Peyer's patch (tissue), 4 donors: Measurements from ENCODE around the gene FAM171A1. TPM values are rescaled to one million over a fixed set of nuclear protein-coding genes. Genes with fewer than 3 reads are reported as not detected.

Experiments
- DNase-seq, 3 donors: peaks; one replicate each; pipeline ENCODE4 v3.0.0-alpha.2; 2017 to 2019
- H3K27ac ChIP-seq, 4 donors: fragments of 200-600 bp; sonication (generic); one replicate each; pipeline ENCODE4 v1.5.1; 2016 to 2019
- H3K27me3 ChIP-seq, 2 donors: fragments of 200-600 bp; sonication (generic); one replicate each; pipeline ENCODE4 v1.5.1; 2019
- H3K36me3 ChIP-seq, 3 donors: fragments of 200-600 bp; sonication (generic); one replicate each; pipeline ENCODE4 v1.5.1; 2016 to 2019
- H3K4me1 ChIP-seq, 4 donors: fragments of 200-600 bp; sonication (generic); one replicate each; pipeline ENCODE4 v1.5.1; 2016 to 2019
- H3K4me3 ChIP-seq, 4 donors: fragments of 200-600 bp; sonication (generic); 1 replicate in 3 of 4; 2 replicates in 1 of 4; pipeline ENCODE4 v1.5.1; 2016 to 2019; ENCODE audit warnings: mild to moderate bottlenecking in 1 of 4
- H3K9me3 ChIP-seq, 4 donors: fragments of 200-600 bp; sonication (generic); one replicate each; pipeline ENCODE4 v1.5.1; 2016 to 2019; ENCODE audit warnings: mild to moderate bottlenecking in 1 of 4
- POLR2A ChIP-seq, 2 donors: fragments of 450-650 bp; IDR thresholded peaks; one replicate each; pipeline ENCODE4 v1.5.1; 2017; ENCODE audit warnings: antibody characterized with exemption in 2 of 2, mild to moderate bottlenecking in 2 of 2, moderate library complexity in 2 of 2
- total RNA-seq, 4 donors: library from RNA; depleted of rRNA; stranded (reverse); fragments of >200 nt; gene quantifications; one replicate each; pipeline ENCODE4 v1.1.0, GENCODE V29; 2016
- TF ChIP-seq, protein P1 (sequence below), 6 experiments: fragments of 450-650 bp in 4 of 6; fragments of 200-600 bp in 2 of 6; sonication (generic) in 1 of 6; IDR thresholded peaks; one replicate each; pipeline ENCODE4 v1.5.1; 2017 to 2019; ENCODE audit warnings: antibody characterized with exemption in 6 of 6, mild to moderate bottlenecking in 3 of 6, moderate library complexity in 1 of 6

Gene FAM171A1
- total RNA-seq, 4 donors from 2014 or later = 14.7 to 37.1 (median 24.5) TPM

DNA sequence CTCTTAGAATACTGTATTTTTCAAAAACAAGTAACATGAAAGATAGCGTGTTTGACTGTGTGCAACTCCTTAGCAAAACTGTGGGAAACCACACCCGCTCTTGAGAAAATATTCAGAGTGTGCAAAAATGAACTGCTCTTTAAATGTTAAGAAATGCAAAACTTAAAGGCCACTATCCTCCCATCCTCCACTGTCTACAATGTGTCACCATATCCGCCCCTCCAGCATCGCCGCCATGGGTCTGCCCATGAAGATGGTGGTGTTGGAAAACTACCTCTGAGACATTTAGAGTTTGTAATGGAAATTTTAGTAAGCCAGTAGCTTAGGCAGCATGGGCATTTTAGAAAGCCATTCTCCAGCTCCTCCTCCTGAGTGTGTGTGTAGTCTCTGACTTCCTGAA is 182.5 kb downstream of the FAM171A1 start:
- Histone ChIP-seq H3K4me3 (no peak overlapping the region), H3K4me1 (no peaks in the 10 kb centered on the region), H3K27me3 (no peaks in the 10 kb centered on the region), H3K36me3 (no peaks in the 10 kb centered on the region), H3K27ac (no peak overlapping the region), H3K9me3 (no peaks in the 10 kb centered on the region)
- TF ChIP-seq, protein P1, sequence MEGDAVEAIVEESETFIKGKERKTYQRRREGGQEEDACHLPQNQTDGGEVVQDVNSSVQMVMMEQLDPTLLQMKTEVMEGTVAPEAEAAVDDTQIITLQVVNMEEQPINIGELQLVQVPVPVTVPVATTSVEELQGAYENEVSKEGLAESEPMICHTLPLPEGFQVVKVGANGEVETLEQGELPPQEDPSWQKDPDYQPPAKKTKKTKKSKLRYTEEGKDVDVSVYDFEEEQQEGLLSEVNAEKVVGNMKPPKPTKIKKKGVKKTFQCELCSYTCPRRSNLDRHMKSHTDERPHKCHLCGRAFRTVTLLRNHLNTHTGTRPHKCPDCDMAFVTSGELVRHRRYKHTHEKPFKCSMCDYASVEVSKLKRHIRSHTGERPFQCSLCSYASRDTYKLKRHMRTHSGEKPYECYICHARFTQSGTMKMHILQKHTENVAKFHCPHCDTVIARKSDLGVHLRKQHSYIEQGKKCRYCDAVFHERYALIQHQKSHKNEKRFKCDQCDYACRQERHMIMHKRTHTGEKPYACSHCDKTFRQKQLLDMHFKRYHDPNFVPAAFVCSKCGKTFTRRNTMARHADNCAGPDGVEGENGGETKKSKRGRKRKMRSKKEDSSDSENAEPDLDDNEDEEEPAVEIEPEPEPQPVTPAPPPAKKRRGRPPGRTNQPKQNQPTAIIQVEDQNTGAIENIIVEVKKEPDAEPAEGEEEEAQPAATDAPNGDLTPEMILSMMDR (IDR thresholded peaks at IDR 0.05) = no peak
- no peak for TF ChIP-seq POLR2A (IDR thresholded peaks at IDR 0.05)
- DNase-seq = no peak

DNA sequence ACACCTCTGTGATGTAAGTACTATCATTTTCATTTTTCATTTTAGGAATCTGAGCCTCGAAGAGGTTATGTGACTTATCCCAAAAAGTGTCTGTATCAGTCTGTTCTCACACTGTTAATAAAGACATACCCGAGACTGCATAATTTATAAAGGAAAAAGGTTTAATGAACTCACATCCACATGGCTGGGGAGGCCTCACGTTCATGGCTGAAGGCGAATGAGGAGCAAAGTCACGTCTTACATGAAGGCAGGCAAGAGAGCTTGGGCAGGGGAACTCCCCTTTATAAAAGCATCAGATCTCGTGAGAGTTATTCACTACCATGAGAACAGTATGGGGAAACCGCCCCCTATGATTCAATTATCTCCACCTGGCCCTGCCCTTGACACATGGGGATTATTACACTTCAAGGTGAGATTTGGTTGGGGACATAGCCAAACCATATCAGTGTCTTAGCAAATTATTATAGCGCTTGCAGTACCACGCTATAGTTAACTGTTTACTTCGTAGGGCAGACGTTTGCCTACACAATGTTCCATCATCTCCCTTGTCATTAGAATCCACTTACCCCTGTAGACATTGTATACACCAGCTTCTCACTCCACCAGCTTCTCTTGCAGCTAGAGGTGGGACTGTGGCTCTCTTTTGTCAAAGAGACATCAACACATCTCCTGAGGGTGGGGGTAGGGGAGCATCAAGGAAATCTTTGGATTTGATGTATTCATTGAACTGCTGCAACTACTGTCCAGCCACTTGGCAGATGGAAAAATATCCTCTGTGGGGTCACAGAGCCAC is 187.2 kb downstream of the FAM171A1 start:
- Histone ChIP-seq H3K36me3 (no peaks in the 10 kb centered on the region), H3K4me1 (no peaks in the 10 kb centered on the region), H3K9me3 (no peaks in the 10 kb centered on the region), H3K27ac (no peak overlapping the region), H3K27me3 (no peaks in the 10 kb centered on the region), H3K4me3 (no peak overlapping the region)
- DNase-seq = no peak
- TF ChIP-seq, protein P1 (IDR thresholded peaks at IDR 0.05) = no peak
- TF ChIP-seq POLR2A (IDR thresholded peaks at IDR 0.05) = no peak

DNA sequence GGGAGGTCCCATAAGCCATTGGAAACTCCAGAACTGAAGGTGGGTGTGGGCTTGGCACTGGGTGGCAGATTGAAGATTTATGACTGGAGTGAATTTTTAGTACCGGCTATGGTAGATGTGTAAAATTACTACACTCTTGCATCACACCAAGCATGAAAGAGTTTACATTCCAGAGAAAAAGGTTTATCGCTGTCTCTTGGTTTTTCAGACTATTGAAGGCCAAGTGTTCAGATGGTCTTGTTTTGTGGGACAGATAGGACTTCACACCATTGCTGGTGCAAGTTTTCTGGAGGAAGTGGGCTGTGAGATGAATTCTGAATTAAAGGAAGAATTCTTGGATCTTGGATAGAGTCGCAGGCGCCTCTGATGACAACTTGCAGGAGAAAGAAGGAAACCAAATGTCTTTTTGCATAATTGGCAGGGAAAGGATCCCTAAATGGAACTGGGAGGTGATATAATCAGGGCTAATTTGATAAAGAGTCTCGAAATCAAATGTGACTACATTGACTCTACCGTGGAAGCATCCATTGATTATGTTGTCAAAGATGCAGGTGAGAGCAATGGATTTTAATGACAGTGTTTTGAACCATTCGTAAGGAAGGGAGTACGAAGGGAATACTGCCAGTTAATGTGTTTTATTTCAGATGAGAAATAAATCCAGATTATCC is 188.4 kb downstream of the FAM171A1 start:
- no peak overlapping the region for H3K4me3 ChIP-seq
- H3K27ac ChIP-seq = no peak overlapping the region
- no peak for DNase-seq
- no peaks in the 10 kb centered on the region for H3K9me3 ChIP-seq
- H3K27me3 ChIP-seq = no peaks in the 10 kb centered on the region
- H3K4me1 ChIP-seq = no peaks in the 10 kb centered on the region
- TF ChIP-seq POLR2A (IDR thresholded peaks at IDR 0.05) = no peak
- TF ChIP-seq, protein P1 (IDR thresholded peaks at IDR 0.05) = no peak
- no peaks in the 10 kb centered on the region for H3K36me3 ChIP-seq

DNA sequence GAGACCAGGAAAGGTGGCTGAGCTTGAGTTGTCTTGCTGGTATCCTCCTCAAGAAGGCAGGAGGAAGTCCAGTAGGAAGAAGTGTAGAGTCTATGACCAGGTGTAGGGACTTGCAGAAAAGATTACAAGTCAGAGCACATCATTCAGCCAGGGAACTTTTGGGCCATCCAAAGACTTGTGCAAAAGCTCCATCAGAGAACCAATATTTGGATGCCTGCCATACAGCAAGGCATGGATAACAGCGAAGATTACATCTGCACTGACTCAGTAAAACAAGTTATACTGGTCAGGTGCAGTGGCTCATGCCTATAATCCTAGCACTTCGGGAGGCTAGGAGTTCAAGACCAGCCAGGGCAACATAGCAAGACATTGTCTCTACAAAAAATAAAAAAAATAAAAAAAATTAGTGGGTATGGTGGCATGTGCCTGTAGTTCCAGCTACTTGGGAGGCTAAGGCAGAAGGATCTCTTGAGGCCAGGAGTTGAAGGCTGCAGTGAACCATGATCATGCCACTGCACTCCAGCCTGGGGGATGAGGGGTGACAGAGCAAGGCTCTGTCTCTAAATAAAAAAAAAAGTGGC is 189.4 kb downstream of the FAM171A1 start:
- Histone ChIP-seq H3K4me3 (no peak overlapping the region), H3K36me3 (no peaks in the 10 kb centered on the region), H3K9me3 (no peaks in the 10 kb centered on the region), H3K4me1 (no peaks in the 10 kb centered on the region), H3K27me3 (no peaks in the 10 kb centered on the region), H3K27ac (no peak overlapping the region)
- no peak for TF ChIP-seq POLR2A (IDR thresholded peaks at IDR 0.05)
- TF ChIP-seq, protein P1 (IDR thresholded peaks at IDR 0.05) = no peak
- no peak for DNase-seq

DNA sequence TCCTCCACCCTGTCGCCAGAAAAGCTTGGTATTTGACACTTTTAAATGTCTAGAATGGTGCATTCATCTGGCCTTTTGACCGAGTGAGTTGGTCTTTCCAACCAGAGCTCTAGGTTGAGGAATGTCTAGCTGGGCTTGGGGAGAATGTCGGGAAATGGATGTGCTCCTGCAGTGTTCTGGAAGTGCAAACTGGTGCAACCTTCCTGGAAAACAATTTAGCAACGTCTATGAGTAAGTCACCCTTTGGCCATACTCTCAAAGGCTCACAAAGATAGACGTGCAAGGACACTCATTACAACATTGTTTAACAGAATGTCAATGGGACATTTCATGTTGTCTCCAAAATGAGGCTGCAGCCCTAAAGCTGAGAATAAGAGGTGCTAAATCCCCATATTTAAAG is 190.4 kb downstream of the FAM171A1 start:
- Histone ChIP-seq H3K9me3 (no peaks in the 10 kb centered on the region), H3K4me1 (no peaks in the 10 kb centered on the region), H3K4me3 (no peak overlapping the region), H3K27ac (no peak overlapping the region), H3K27me3 (no peaks in the 10 kb centered on the region), H3K36me3 (no peaks in the 10 kb centered on the region)
- DNase-seq = no peak
- TF ChIP-seq, protein P1 (IDR thresholded peaks at IDR 0.05) = no peak
- no peak for TF ChIP-seq POLR2A (IDR thresholded peaks at IDR 0.05)
